Measurements from ENCODE around the gene LRP1B.

Gene LRP1B

GRCh38 chr2:141055531-141055930 lies 1075.3 kb downstream of the LRP1B start:
- H3K9ac ChIP-seq (ENCODE audit: low read length in 2 of 2) = no peak overlapping the region
- H3K27ac ChIP-seq (ENCODE audit: low read length) = no peak overlapping the region
- H3K27me3 ChIP-seq (ENCODE audit: control insufficient read depth in 1 of 2, insufficient read depth in 2 of 2, low read length in 2 of 2) = no peaks in the 10 kb centered on the region
- no peaks in the 10 kb centered on the region for H3K36me3 ChIP-seq (ENCODE audit: control insufficient read depth in 2 of 2, insufficient read depth in 2 of 2, low read length in 2 of 2)
- no peaks in the 10 kb centered on the region for H3K9me3 ChIP-seq (ENCODE audit: control insufficient read depth in 2 of 2, low read length in 2 of 2)
- H3K4me1 ChIP-seq (ENCODE audit: control insufficient read depth, insufficient read depth, low read length) = no peaks in the 10 kb centered on the region
- no peak overlapping the region for H3K4me3 ChIP-seq (ENCODE audit: low read length in 2 of 2)

- no peak overlapping the region for H3K9ac ChIP-seq (ENCODE audit: low read length in 2 of 2)
- H3K4me1 ChIP-seq (ENCODE audit: control insufficient read depth, insufficient read depth, low read length) = no peaks in the 10 kb centered on the region
- H3K9me3 ChIP-seq (ENCODE audit: control insufficient read depth in 2 of 2, low read length in 2 of 2) = no peaks in the 10 kb centered on the region
- H3K27me3 ChIP-seq (ENCODE audit: control insufficient read depth in 1 of 2, insufficient read depth in 2 of 2, low read length in 2 of 2) = no peaks in the 10 kb centered on the region
- no peak overlapping the region for H3K4me3 ChIP-seq (ENCODE audit: low read length in 2 of 2)
- H3K36me3 ChIP-seq (ENCODE audit: control insufficient read depth in 2 of 2, insufficient read depth in 2 of 2, low read length in 2 of 2) = no peaks in the 10 kb centered on the region
- H3K27ac ChIP-seq (ENCODE audit: low read length) = no peak overlapping the region
Observed at GRCh38 chr2:141048951-141049350, 1081.9 kb downstream of the LRP1B start.

GRCh38 chr2:141041281-141041680 lies 1089.5 kb downstream of the LRP1B start:
- Histone ChIP-seq H3K27me3 (ENCODE audit: control insufficient read depth in 1 of 2, insufficient read depth in 2 of 2, low read length in 2 of 2) (no peaks in the 10 kb centered on the region), H3K36me3 (ENCODE audit: control insufficient read depth in 2 of 2, insufficient read depth in 2 of 2, low read length in 2 of 2) (no peaks in the 10 kb centered on the region)

GRCh38 chr2:141038341-141038740 lies 1092.5 kb downstream of the LRP1B start:
- no peaks in the 10 kb centered on the region for H3K36me3 ChIP-seq (ENCODE audit: control insufficient read depth in 2 of 2, insufficient read depth in 2 of 2, low read length in 2 of 2)
- no peak overlapping the region for H3K9ac ChIP-seq (ENCODE audit: low read length in 2 of 2)
- H3K4me3 ChIP-seq (ENCODE audit: low read length in 2 of 2) = no peak overlapping the region
- H3K27ac ChIP-seq (ENCODE audit: low read length) = no peak overlapping the region
- no peaks in the 10 kb centered on the region for H3K4me1 ChIP-seq (ENCODE audit: control insufficient read depth, insufficient read depth, low read length)
- no peaks in the 10 kb centered on the region for H3K9me3 ChIP-seq (ENCODE audit: control insufficient read depth in 2 of 2, low read length in 2 of 2)
- no peaks in the 10 kb centered on the region for H3K27me3 ChIP-seq (ENCODE audit: control insufficient read depth in 1 of 2, insufficient read depth in 2 of 2, low read length in 2 of 2)

More at GRCh38 chr2:141041281-141041680, 1089.5 kb downstream of the LRP1B start:
- no peak overlapping the region for H3K27ac ChIP-seq (ENCODE audit: low read length)
- H3K4me3 ChIP-seq (ENCODE audit: low read length in 2 of 2) = no peak overlapping the region
- H3K9ac ChIP-seq (ENCODE audit: low read length in 2 of 2) = no peak overlapping the region
- H3K9me3 ChIP-seq (ENCODE audit: control insufficient read depth in 2 of 2, low read length in 2 of 2) = no peaks in the 10 kb centered on the region
- no peaks in the 10 kb centered on the region for H3K4me1 ChIP-seq (ENCODE audit: control insufficient read depth, insufficient read depth, low read length)

DNA sequence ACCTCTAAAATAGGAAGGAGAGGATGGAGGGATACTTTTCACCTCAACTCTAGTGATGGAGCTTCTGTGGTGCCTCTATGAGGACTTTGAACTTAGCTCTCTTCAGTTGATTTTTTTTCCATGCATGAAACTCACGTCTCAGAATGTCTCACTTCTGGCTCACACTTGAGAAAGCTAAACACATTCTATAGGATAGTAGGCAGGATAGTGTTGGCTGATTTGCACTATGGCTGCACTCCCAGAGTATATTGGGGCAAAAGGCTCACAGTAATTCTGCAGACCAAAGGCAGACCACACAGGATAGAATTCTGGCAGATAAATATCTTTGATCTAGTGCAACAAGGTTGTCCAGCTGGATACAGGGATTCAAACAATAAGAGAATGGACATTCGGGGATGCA lies 1093.5 kb downstream of the LRP1B start:
- Histone ChIP-seq H3K4me1 (ENCODE audit: control insufficient read depth, insufficient read depth, low read length) (no peaks in the 10 kb centered on the region), H3K9ac (ENCODE audit: low read length in 2 of 2) (no peak overlapping the region), H3K9me3 (ENCODE audit: control insufficient read depth in 2 of 2, low read length in 2 of 2) (no peaks in the 10 kb centered on the region), H3K27me3 (ENCODE audit: control insufficient read depth in 1 of 2, insufficient read depth in 2 of 2, low read length in 2 of 2) (no peaks in the 10 kb centered on the region), H3K36me3 (ENCODE audit: control insufficient read depth in 2 of 2, insufficient read depth in 2 of 2, low read length in 2 of 2) (no peaks in the 10 kb centered on the region), H3K4me3 (ENCODE audit: low read length in 2 of 2) (no peak overlapping the region), H3K27ac (ENCODE audit: low read length) (no peak overlapping the region)

- H3K27ac ChIP-seq (ENCODE audit: low read length) = no peak overlapping the region
- H3K4me1 ChIP-seq (ENCODE audit: control insufficient read depth, insufficient read depth, low read length) = no peaks in the 10 kb centered on the region
- H3K9ac ChIP-seq (ENCODE audit: low read length in 2 of 2) = no peak overlapping the region
- no peaks in the 10 kb centered on the region for H3K9me3 ChIP-seq (ENCODE audit: control insufficient read depth in 2 of 2, low read length in 2 of 2)
- H3K36me3 ChIP-seq (ENCODE audit: control insufficient read depth in 2 of 2, insufficient read depth in 2 of 2, low read length in 2 of 2) = no peaks in the 10 kb centered on the region
- no peaks in the 10 kb centered on the region for H3K27me3 ChIP-seq (ENCODE audit: control insufficient read depth in 1 of 2, insufficient read depth in 2 of 2, low read length in 2 of 2)
- no peak overlapping the region for H3K4me3 ChIP-seq (ENCODE audit: low read length in 2 of 2)
Observed at GRCh38 chr2:141035846-141036420, 1094.9 kb downstream of the LRP1B start.

DNA sequence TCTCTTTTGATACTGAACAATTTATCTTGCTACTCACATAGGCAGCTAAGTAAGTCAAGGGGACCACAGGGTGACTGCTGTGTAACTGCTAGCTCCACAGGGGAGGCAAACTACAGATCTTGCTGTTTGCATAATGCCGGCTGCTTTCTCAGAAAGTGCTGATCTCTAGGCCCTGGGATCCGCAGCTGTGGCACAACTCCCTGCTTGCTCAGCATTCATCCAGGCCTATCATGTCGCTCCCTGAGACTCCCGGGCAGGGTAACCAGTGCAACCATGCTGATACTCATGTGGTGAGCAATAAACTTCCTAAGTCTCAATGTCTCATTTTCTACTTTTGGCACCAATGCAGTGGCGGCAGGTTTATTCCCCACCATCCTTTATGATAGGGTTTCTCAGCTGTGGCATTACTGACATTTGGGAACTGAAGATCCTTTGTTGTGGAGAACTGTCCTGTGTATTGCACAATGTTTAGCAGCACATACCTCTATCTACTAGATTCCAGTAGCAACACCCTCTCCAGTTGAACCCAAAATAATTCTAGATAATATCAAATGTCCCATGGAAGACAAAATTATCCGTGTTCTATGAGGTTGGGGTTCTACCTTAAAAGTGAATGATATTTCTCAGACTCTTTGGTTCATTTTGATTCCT lies 1101.3 kb downstream of the LRP1B start:
- Histone ChIP-seq H3K9ac (ENCODE audit: low read length in 2 of 2) (no peak overlapping the region), H3K4me3 (ENCODE audit: low read length in 2 of 2) (no peak overlapping the region), H3K36me3 (ENCODE audit: control insufficient read depth in 2 of 2, insufficient read depth in 2 of 2, low read length in 2 of 2) (no peaks in the 10 kb centered on the region), H3K27me3 (ENCODE audit: control insufficient read depth in 1 of 2, insufficient read depth in 2 of 2, low read length in 2 of 2) (no peaks in the 10 kb centered on the region), H3K27ac (ENCODE audit: low read length) (no peak overlapping the region), H3K4me1 (ENCODE audit: control insufficient read depth, insufficient read depth, low read length) (no peaks in the 10 kb centered on the region), H3K9me3 (ENCODE audit: control insufficient read depth in 2 of 2, low read length in 2 of 2) (peaks cover 0 to 4% of the 10 kb centered on the region in 2 donors)

DNA sequence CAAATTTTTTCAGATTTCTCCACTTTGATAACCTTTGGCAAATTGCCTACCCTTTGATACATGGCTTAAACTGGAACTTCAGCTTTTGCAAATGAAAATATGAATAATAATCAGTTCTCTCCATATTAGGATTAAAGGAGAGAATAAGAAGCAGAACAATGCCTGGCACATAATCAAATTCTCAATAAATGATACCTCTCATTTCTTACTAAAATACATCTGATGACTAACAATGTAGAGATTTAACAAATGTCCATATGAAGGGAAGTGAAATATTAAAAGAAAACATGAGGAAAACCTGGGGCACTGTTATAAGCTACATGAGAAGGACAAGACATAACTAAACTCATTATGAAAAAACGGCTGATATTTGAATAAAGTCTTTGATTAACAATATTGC lies 1103.6 kb downstream of the LRP1B start:
- Histone ChIP-seq H3K36me3 (ENCODE audit: control insufficient read depth in 2 of 2, insufficient read depth in 2 of 2, low read length in 2 of 2) (no peaks in the 10 kb centered on the region), H3K9me3 (ENCODE audit: control insufficient read depth in 2 of 2, low read length in 2 of 2) (peaks cover 0 to 4% of the 10 kb centered on the region in 2 donors), H3K9ac (ENCODE audit: low read length in 2 of 2) (no peak overlapping the region), H3K4me3 (ENCODE audit: low read length in 2 of 2) (no peak overlapping the region), H3K27me3 (ENCODE audit: control insufficient read depth in 1 of 2, insufficient read depth in 2 of 2, low read length in 2 of 2) (no peaks in the 10 kb centered on the region), H3K4me1 (ENCODE audit: control insufficient read depth, insufficient read depth, low read length) (no peaks in the 10 kb centered on the region), H3K27ac (ENCODE audit: low read length) (no peak overlapping the region)

GRCh38 chr2:141021611-141022010 lies 1109.2 kb downstream of the LRP1B start:
- Histone ChIP-seq H3K4me1 (ENCODE audit: control insufficient read depth, insufficient read depth, low read length) (no peaks in the 10 kb centered on the region), H3K27me3 (ENCODE audit: control insufficient read depth in 1 of 2, insufficient read depth in 2 of 2, low read length in 2 of 2) (no peaks in the 10 kb centered on the region), H3K36me3 (ENCODE audit: control insufficient read depth in 2 of 2, insufficient read depth in 2 of 2, low read length in 2 of 2) (no peaks in the 10 kb centered on the region), H3K9me3 (ENCODE audit: control insufficient read depth in 2 of 2, low read length in 2 of 2) (no peaks in the 10 kb centered on the region), H3K4me3 (ENCODE audit: low read length in 2 of 2) (no peak overlapping the region), H3K9ac (ENCODE audit: low read length in 2 of 2) (no peak overlapping the region), H3K27ac (ENCODE audit: low read length) (no peak overlapping the region)

GRCh38 chr2:141021109-141021508 lies 1109.7 kb downstream of the LRP1B start:
- H3K36me3 ChIP-seq (ENCODE audit: control insufficient read depth in 2 of 2, insufficient read depth in 2 of 2, low read length in 2 of 2) = no peaks in the 10 kb centered on the region
- no peak overlapping the region for H3K4me3 ChIP-seq (ENCODE audit: low read length in 2 of 2)
- no peak overlapping the region for H3K9ac ChIP-seq (ENCODE audit: low read length in 2 of 2)
- no peaks in the 10 kb centered on the region for H3K27me3 ChIP-seq (ENCODE audit: control insufficient read depth in 1 of 2, insufficient read depth in 2 of 2, low read length in 2 of 2)
- H3K9me3 ChIP-seq (ENCODE audit: control insufficient read depth in 2 of 2, low read length in 2 of 2) = no peaks in the 10 kb centered on the region
- H3K27ac ChIP-seq (ENCODE audit: low read length) = no peak overlapping the region
- no peaks in the 10 kb centered on the region for H3K4me1 ChIP-seq (ENCODE audit: control insufficient read depth, insufficient read depth, low read length)

DNA sequence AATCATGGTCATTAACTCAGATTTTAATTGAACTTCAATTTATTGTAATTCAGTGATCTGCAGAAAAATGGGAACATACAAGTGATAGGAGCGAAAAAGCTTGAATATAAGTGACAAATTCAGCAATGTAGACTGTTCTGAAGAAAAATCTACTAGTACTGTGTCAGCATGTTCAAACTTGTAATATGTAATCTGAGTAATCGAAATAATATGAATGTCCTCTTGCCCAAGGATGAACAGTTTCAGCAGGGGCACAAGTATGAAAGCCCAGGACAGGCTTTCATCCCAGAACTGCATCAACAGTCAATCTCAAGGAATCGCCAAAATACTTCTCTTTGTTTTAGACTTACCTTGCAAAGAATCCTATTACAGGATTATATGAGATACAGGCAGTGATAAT lies 1110.5 kb downstream of the LRP1B start:
- Histone ChIP-seq H3K27me3 (ENCODE audit: control insufficient read depth in 1 of 2, insufficient read depth in 2 of 2, low read length in 2 of 2) (no peaks in the 10 kb centered on the region), H3K9me3 (ENCODE audit: control insufficient read depth in 2 of 2, low read length in 2 of 2) (no peaks in the 10 kb centered on the region), H3K27ac (ENCODE audit: low read length) (no peak overlapping the region), H3K36me3 (ENCODE audit: control insufficient read depth in 2 of 2, insufficient read depth in 2 of 2, low read length in 2 of 2) (no peaks in the 10 kb centered on the region), H3K9ac (ENCODE audit: low read length in 2 of 2) (no peak overlapping the region), H3K4me3 (ENCODE audit: low read length in 2 of 2) (no peak overlapping the region), H3K4me1 (ENCODE audit: control insufficient read depth, insufficient read depth, low read length) (no peaks in the 10 kb centered on the region)

Data from stomach smooth muscle (tissue), 2 donors.